ENCODE measurements around the gene CDH8. TPM values are rescaled to one million over a fixed set of nuclear protein-coding genes. Genes with fewer than 3 reads are reported as not detected.

Gene CDH8
- total RNA-seq (2022; extraction: Qiagen RNA extraction) = 0.03 to 0.60 TPM (median 0.29 TPM) in 5 replicates

GRCh38 chr16:62036101-62036801 is at the start of gene CDH8:
Gene CDH8, minus strand, starts transcription at chr16:62036438. Its CDS starts 15,035 bp downstream, at chr16:62021403.

All from A549 treated with CORT108297 at 1 μM for 4 hours (cell line).